ENCODE results near the gene FBXO24.

FBXO24 gene

DNA sequence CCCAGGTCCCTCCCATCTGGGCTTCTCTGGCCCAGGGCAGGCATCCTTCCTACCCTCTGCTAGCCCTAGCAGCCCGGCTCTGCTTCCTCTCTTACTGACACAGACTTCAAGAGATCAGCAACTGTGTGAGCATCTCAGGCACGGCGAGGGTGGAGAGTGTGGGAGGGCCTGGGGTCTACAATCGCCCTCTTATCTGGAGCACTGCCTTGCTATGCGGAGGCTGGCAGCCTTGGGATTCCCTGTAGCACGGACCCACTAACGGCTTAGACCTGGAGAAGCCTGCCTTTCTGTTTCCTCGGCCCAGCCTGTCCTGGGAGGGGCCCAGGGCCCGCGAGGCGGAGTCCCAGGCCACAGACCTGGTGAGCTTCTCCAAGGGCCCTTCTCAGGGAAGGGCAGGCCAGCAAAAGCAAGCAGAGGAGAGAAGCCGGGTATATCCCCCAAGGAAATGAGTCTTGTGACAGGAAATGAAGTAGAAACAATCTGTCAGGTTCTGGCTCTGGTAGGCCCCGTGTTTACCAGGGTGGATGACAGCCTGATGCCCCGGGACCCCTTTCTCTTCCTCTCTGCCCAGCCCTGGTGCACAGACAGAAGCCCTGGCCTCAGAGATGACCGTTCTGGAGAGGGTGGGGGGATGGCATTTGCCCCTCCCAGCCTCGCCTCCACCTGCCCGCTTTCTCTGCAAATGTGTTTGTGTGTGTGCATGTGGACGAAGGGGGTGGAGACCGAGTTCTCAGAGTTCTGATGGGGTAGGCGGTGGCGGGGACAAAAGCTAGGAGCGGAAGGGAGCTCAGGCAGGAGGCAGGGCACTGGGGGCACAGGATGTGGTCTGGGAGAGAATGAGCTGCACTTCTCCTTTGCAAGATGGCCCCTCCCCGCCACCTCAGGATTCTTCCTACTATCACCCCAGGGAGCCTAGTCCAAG lies 2.7 kb upstream of the FBXO24 start:
- in situ Hi-C loops (cut with MboI; ENCODE audit: low pct_unique_long_range_greater_than_20kb, low sequenced_read_pairs), result no loop called here
- DNase-seq, result peak; percentile 97

- in situ Hi-C loops (cut with MboI; ENCODE audit: low pct_unique_long_range_greater_than_20kb, low sequenced_read_pairs), result no loop called here
- peak; percentile 56 for DNase-seq
Measured at GRCh38 chr7:100584054-100584682, 2.0 kb upstream of the FBXO24 start.

- DNase-seq, result no peak
- in situ Hi-C loops (cut with MboI; ENCODE audit: low pct_unique_long_range_greater_than_20kb, low sequenced_read_pairs), result no loop called here
Measured at GRCh38 chr7:100584683-100585510, 1.2 kb upstream of the FBXO24 start.

GRCh38 chr7:100585511-100586265 lies 440 bp upstream of the FBXO24 start, which contains the start of gene LRCH4:
TSS of gene LRCH4 (minus strand) at chr7:100586129. CDS start at chr7:100586100, 29 bp downstream.
- in situ Hi-C loops (cut with MboI; ENCODE audit: low pct_unique_long_range_greater_than_20kb, low sequenced_read_pairs), result no loop called here
- DNase-seq, result no peak

- peak; percentile 58 for DNase-seq
- in situ Hi-C loops (cut with MboI; ENCODE audit: low pct_unique_long_range_greater_than_20kb, low sequenced_read_pairs), result no loop called here
Measured at GRCh38 chr7:100588438-100588837, 2.3 kb downstream of the FBXO24 start.

DNA sequence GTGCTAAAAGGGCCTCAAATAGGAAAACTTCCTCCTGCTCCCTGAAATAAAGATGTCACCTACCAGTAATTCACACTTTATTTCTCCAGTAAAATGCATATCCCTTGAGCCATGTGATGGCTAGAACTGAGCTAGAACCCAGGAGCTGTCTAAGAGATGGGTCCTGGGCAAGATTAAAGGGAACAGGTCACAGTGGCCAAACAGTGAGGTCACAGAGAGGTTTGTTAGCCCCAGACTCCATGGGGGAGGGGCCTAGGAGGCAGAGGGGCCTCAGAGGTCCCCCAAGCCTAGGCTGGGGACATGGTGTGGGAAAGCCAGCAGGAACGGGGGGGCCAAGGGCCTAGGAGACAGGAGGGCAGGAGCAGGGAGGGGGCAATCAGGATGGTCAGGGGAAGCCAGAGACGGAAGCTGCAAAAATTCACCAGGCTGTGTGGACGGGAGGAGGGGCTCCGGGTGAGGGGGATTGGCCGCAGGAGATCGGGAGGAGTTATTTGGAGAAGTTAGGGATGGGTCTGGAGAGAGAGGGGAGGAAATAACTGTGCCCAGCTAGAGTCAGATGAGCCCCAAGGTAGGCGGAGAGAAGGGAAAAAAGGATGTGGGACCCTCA lies 3.3 kb downstream of the FBXO24 start:
- in situ Hi-C loops (cut with MboI; ENCODE audit: low pct_unique_long_range_greater_than_20kb, low sequenced_read_pairs), result no loop called here
- DNase-seq, result no peak

- DNase-seq, result no peak
- in situ Hi-C loops (cut with MboI; ENCODE audit: low pct_unique_long_range_greater_than_20kb, low sequenced_read_pairs), result no loop called here
Measured at GRCh38 chr7:100590077-100590737, 4.1 kb downstream of the FBXO24 start.

- in situ Hi-C loops (cut with MboI; ENCODE audit: low pct_unique_long_range_greater_than_20kb, low sequenced_read_pairs), result no loop called here
- no peak for DNase-seq
Measured at GRCh38 chr7:100591596-100591995, 5.5 kb downstream of the FBXO24 start.

- in situ Hi-C loops (cut with MboI; ENCODE audit: low pct_unique_long_range_greater_than_20kb, low sequenced_read_pairs), result no loop called here
- DNase-seq, result no peak
Measured at GRCh38 chr7:100595188-100595587, 9.1 kb downstream of the FBXO24 start.

DNA sequence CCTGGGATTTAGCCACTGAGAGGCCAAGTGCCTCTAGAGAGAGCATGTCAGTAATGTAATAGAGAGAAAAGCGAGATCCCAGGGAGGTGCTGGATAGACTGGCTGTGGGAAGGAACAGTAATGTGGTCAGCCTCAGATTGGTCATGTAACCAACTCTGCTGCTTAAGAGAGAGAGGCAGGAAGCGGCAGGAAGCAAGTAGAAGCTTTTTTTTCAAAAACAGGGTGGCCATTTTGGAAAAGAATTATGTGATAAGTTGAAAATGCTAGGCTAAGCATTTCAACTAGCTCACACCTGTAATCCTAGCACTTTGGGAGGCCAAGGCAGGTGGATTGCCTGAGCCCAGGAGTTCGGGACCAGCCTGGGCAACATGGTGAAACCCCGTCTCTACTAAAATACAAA lies 12.3 kb downstream of the FBXO24 start:
- in situ Hi-C loops (cut with MboI; ENCODE audit: low pct_unique_long_range_greater_than_20kb, low sequenced_read_pairs), result no loop called here
- DNase-seq, result peak; percentile 17

DNA sequence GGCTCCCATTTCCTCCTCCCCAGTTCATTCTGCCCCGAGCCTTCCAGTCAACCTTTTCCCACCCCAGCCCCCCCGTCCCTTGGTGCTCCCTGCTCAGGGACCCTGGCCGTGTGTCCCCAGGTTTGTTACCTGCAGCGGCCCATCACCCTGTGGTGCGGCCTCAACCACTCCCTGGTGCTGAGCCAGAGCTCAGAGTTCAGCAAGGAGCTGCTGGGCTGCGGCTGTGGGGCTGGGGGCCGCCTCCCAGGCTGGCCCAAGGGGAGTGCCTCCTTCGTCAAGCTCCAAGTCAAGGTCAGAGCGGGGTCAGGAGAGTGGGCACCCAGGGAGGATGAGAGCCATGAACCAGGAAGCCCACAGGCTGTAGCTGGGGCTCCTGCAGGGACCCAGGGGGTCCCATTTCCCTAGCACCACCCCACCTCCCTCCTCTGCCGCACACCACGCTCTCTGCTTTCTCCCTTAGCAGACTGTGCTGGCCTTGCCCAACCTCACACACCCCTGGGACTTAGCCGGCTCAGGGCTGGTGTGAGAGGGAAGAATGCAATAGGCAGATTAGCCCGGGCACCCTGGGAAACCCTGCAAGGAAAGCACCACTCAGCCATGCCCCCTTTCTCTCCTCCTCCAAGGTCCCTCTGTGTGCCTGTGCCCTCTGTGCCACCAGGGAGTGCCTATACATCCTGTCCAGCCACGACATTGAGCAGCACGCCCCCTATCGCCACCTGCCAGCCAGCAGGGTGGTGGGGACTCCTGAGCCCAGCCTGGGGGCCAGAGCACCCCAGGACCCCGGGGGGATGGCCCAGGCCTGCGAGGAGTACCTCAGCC lies 14.0 kb downstream of the FBXO24 start:
- in situ Hi-C loops (cut with MboI; ENCODE audit: low pct_unique_long_range_greater_than_20kb, low sequenced_read_pairs), result no loop called here
- no peak for DNase-seq

- no peak for DNase-seq
- in situ Hi-C loops (cut with MboI; ENCODE audit: low pct_unique_long_range_greater_than_20kb, low sequenced_read_pairs), result no loop called here
Measured at GRCh38 chr7:100600730-100601038, 14.6 kb downstream of the FBXO24 start.

- no peak for DNase-seq
- in situ Hi-C loops (cut with MboI; ENCODE audit: low pct_unique_long_range_greater_than_20kb, low sequenced_read_pairs), result no loop called here
Measured at GRCh38 chr7:100602889-100603725, 17.0 kb downstream of the FBXO24 start.

GRCh38 chr7:100603726-100604027 lies 17.5 kb downstream of the FBXO24 start:
- in situ Hi-C loops (cut with MboI; ENCODE audit: low pct_unique_long_range_greater_than_20kb, low sequenced_read_pairs), result no loop called here
- DNase-seq, result no peak

GRCh38 chr7:100604028-100604975 lies 18.2 kb downstream of the FBXO24 start:
- in situ Hi-C loops (cut with MboI; ENCODE audit: low pct_unique_long_range_greater_than_20kb, low sequenced_read_pairs), result no loop called here
- DNase-seq, result peak; percentile 88

All from KBM-7 (cell line).